Stomach (tissue), 9 donors: Measurements from ENCODE around the gene LCLAT1. TPM values are rescaled to one million over a fixed set of nuclear protein-coding genes. Genes with fewer than 3 reads are reported as not detected.
"Not testable (repeated sequence)": the region's sequence is repeated elsewhere in the genome, so short reads cannot be mapped to it uniquely, and the experiment has no call there.

Experiments
- DNase-seq, 2 donors: peaks; one replicate each; pipeline versions ENCODE4 v3.0.0 to v3.0.0-alpha.2; 2013 to 2019
- H3K27ac ChIP-seq, 5 donors: fragments of 200-600 bp in 4 of 5; sonication (generic) in 4 of 5; one replicate each; pipeline ENCODE4 v1.5.1; 2013 to 2019; ENCODE audit warnings: mild to moderate bottlenecking in 1 of 5, moderate library complexity in 1 of 5
- H3K27me3 ChIP-seq, 3 donors: fragments of 200-600 bp; sonication (generic); one replicate each; pipeline ENCODE4 v1.5.1; 2017 to 2019; ENCODE audit warnings: mixed run types in 1 of 3
- H3K36me3 ChIP-seq, 4 donors: fragments of 200-600 bp; sonication (generic); 1 replicate in 3 of 4; 2 replicates in 1 of 4; pipeline ENCODE4 v1.5.1; 2016 to 2019
- H3K4me1 ChIP-seq, 4 donors: fragments of 200-600 bp; sonication (generic); one replicate each; pipeline ENCODE4 v1.5.1; 2016 to 2019
- H3K4me3 ChIP-seq, 4 donors: fragments of 200-600 bp; sonication (generic) in 3 of 4; one replicate each; pipeline ENCODE4 v1.5.1; 2016 to 2019; ENCODE audit warnings: mild to moderate bottlenecking in 1 of 4
- H3K9me3 ChIP-seq, 4 donors: fragments of 200-600 bp; sonication (generic); one replicate each; pipeline ENCODE4 v1.5.1; 2016 to 2019
- EP300 ChIP-seq: sonication (generic); formaldehyde crosslinking; IDR thresholded peaks from one replicate; pipeline ENCODE4 v1.6.1; 2017; ENCODE audit warnings: antibody characterized with exemption
- POLR2A ChIP-seq, 4 donors: fragments of 450-650 bp; IDR thresholded peaks; one replicate each; pipeline ENCODE4 v1.6.1; 2016; ENCODE audit warnings: antibody characterized with exemption in 4 of 4, control low read depth in 2 of 4, mild to moderate bottlenecking in 1 of 4, moderate library complexity in 1 of 4
- POLR2AphosphoS5 ChIP-seq, 3 donors: sonication (generic); formaldehyde crosslinking; IDR thresholded peaks; one replicate each; pipeline ENCODE4 v1.6.1; 2016; ENCODE audit warnings: antibody characterized with exemption in 3 of 3
- WGBS, 5 donors: extraction: QIAGEN DNeasy Blood & Tissue Kit in 3 of 5; methylation state at CpG; one replicate each; pipeline versions ENCODE4 v1.1.5 to v1.1.7; 2013 to 2018; 5-methylcytosine and 5-hydroxymethylcytosine counted together
- intact Hi-C: fragments of 100-400 bp; cut with DNase I; formaldehyde crosslinking; loops from one replicate; pipeline ENCODE4 v1.15.1; 2023; ENCODE audit warnings: low total_unique reads
- polyA plus RNA-seq, 3 donors: library from polyadenylated mRNA; stranded (reverse); fragments of 200-250 nt; gene quantifications; one replicate each; pipeline ENCODE4 v1.2.3, GENCODE V29; 2013
- total RNA-seq, 5 donors: library from RNA; depleted of rRNA; stranded (reverse); fragments of >200 nt; gene quantifications; one replicate each; pipeline versions ENCODE4 v1.1.0 to v1.2.3, GENCODE V29; 2014 to 2016
- TF ChIP-seq, protein P1 (sequence below), 7 experiments: fragments of 450-650 bp in 4 of 7; fragments of 200-600 bp in 3 of 7; sonication (generic) in 3 of 7; IDR thresholded peaks; one replicate each; pipeline ENCODE4 v1.5.1; 2016 to 2019; ENCODE audit warnings: antibody characterized with exemption in 7 of 7, control low read depth in 2 of 7, mild to moderate bottlenecking in 1 of 7
- donor health status: healthy with polysubstance abuse.
- donor health status: Bipolar disorder and iron deficiency.
- donor health status: healthy.

Gene LCLAT1
- total and polyA plus RNA-seq, 8 donors: 0.76 to 51.3 (median 12.5) TPM

DNA sequence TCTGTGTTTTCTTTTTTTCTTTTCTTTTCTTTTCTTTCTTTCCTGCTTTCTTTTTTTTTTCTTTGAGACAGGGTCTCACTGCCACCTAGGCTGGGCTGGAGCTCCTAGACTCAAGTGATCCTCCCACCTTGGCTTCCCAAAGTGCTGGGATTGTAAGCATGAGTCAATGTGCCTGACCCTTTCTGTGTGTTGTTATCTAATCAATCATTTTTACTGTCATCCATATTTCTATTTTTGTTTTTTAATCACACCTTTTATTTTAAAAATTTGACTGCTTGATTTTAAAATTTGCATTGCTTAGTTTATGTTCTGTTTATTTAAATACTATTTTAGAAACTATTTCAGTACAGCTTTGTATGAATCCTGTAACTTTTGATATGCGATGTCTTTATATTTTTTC, 19.2 kb downstream of the LCLAT1 start:
- no peaks in the 10 kb centered on the region for H3K27me3 ChIP-seq
- no peaks in the 10 kb centered on the region for H3K9me3 ChIP-seq
- 94 to 100% (median 97%) methylated on average over 1 of the region's 1 CpG for WGBS, 5 donors
- H3K27ac ChIP-seq: no peak overlapping the region
- DNase-seq: no peak
- TF ChIP-seq, protein P1, sequence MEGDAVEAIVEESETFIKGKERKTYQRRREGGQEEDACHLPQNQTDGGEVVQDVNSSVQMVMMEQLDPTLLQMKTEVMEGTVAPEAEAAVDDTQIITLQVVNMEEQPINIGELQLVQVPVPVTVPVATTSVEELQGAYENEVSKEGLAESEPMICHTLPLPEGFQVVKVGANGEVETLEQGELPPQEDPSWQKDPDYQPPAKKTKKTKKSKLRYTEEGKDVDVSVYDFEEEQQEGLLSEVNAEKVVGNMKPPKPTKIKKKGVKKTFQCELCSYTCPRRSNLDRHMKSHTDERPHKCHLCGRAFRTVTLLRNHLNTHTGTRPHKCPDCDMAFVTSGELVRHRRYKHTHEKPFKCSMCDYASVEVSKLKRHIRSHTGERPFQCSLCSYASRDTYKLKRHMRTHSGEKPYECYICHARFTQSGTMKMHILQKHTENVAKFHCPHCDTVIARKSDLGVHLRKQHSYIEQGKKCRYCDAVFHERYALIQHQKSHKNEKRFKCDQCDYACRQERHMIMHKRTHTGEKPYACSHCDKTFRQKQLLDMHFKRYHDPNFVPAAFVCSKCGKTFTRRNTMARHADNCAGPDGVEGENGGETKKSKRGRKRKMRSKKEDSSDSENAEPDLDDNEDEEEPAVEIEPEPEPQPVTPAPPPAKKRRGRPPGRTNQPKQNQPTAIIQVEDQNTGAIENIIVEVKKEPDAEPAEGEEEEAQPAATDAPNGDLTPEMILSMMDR (IDR thresholded peaks at IDR 0.05): no peak
- no peak for TF ChIP-seq POLR2A (IDR thresholded peaks at IDR 0.05)
- TF ChIP-seq EP300: no peak
- TF ChIP-seq POLR2AphosphoS5 (IDR thresholded peaks at IDR 0.05): no peak
- peaks cover 0 to 10% (median 3%) of the 10 kb centered on the region in 4 donors for H3K4me1 ChIP-seq
- intact Hi-C loops: no loop called here
- no peak overlapping the region for H3K4me3 ChIP-seq
- no peaks in the 10 kb centered on the region for H3K36me3 ChIP-seq

DNA sequence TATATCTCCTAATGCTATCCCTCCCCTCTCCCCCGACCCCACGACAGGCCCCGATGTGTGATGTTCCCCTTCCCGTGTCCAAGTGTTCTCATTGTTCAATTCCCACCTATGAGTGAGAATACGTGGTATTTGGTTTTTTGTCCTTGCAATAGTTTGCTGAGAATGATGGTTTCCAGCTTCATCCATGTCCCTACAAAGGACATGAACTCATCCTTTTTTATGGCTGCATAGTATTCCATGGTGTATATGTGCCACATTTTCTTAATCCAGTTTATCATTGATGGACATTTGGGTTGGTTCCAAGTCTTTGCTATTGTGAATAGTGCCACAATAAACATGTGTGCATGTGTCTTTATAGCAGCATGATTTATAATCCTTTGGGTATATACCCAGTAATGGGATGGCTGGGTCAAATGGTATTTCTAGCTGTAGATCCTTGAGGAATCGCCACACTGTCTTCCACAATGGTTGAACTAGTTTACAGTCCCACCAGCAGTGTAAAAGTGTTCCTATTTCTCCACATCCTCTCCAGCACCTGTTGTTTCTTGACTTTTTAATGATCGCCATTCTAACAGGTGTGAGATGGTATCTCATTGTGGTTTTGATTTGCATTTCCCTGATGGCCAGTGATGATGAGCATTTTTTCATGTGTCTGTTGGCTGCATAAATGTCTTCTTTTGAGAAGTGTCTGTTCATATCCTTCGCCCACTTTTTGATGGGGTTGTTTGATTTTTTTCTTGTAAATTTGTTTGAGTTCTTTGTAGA, 20.2 kb downstream of the LCLAT1 start:
- H3K9me3 ChIP-seq, H3K27ac ChIP-seq, H3K4me3 ChIP-seq, DNase-seq, intact Hi-C loops, H3K27me3 ChIP-seq, H3K36me3 ChIP-seq, H3K4me1 ChIP-seq: not testable (repeated sequence)
- WGBS, 5 donors: 92 to 99% (median 94%) methylated on average over 7 to 8 of the region's 8 CpGs

DNA sequence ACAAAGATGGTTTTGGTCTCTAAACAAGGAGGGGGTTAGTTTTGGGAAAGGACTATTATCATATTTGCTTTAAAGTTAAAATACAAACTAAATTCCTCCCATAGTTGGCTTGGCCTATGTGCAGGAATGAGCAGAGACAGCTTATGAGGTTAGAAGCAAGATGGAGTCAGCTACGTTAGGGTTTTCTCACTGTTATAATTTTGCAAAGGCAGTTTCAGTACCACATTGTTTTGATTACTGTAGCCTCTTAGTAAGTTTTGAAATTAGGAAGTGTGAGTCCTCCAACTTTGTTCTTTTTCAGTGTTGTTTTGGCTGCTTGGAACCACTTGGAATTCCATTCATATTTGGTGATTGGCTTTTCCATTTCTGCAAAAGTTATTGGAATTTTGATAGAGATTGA, 23.4 kb downstream of the LCLAT1 start:
- DNase-seq: no peak
- Histone ChIP-seq H3K4me1 (peaks cover 0 to 10% (median 0%) of the 10 kb centered on the region in 4 donors), H3K27ac (no peak overlapping the region), H3K4me3 (no peak overlapping the region), H3K9me3 (no peaks in the 10 kb centered on the region), H3K36me3 (no peaks in the 10 kb centered on the region), H3K27me3 (no peaks in the 10 kb centered on the region)
- TF ChIP-seq POLR2A (IDR thresholded peaks at IDR 0.05) (no peak), POLR2AphosphoS5 (IDR thresholded peaks at IDR 0.05) (no peak), EP300 (no peak)
- TF ChIP-seq, protein P1 (IDR thresholded peaks at IDR 0.05): no peak
- 77 to 89% (median 82%) methylated on average over 1 of the region's 1 CpG for WGBS, 5 donors
- intact Hi-C loops: no loop called here

DNA sequence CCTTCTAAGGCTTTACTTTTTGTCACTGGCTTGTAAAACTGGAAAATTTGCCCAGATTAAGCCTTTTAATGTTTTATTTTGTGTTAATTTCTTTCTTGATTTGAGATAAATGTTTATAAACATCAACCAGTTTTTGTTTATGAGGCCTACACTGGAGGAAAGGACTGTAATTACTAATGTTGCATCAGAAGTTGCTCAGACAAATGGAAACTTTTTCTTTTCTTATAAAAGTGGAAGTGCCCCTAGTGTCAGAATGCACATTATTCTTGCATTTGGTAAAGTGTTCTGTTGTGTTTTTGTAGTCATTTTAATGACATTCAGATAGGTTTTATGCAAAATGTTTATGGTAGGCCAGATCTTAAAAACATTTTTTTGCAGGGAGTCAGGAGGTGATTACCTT, 25.3 kb downstream of the LCLAT1 start:
- intact Hi-C loops: no loop called here
- Histone ChIP-seq H3K4me1 (peaks cover 0 to 10% (median 0%) of the 10 kb centered on the region in 4 donors), H3K27me3 (no peaks in the 10 kb centered on the region), H3K9me3 (no peaks in the 10 kb centered on the region), H3K27ac (no peak overlapping the region), H3K4me3 (no peak overlapping the region), H3K36me3 (no peaks in the 10 kb centered on the region)
- TF ChIP-seq, protein P1 (IDR thresholded peaks at IDR 0.05): no peak
- TF ChIP-seq POLR2AphosphoS5 (IDR thresholded peaks at IDR 0.05): no peak
- TF ChIP-seq POLR2A (IDR thresholded peaks at IDR 0.05): no peak
- TF ChIP-seq EP300: no peak
- DNase-seq: no peak

DNA sequence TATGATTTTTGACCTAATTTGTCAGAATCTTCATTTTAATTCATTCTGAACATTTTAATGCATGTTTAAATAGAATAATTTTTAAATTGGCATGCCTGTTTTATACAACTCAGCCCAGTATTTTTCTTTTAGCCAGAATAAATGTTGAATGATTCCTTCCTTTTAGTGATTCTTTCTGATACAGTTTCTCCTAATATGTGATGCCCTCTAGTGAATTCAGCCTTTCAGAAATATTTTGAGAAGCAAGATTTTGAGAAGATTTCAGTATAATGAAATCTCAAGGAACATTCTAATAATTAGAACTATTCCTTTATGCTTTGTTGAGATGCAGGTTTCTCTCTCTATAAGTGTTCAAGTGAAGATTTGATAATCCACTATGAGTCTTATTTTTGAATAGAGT, 28.5 kb downstream of the LCLAT1 start:
- no peak for DNase-seq
- no peaks in the 10 kb centered on the region for H3K27me3 ChIP-seq
- intact Hi-C loops: no loop called here
- no peak overlapping the region for H3K27ac ChIP-seq
- H3K9me3 ChIP-seq: no peaks in the 10 kb centered on the region
- no peak overlapping the region for H3K4me3 ChIP-seq
- TF ChIP-seq, protein P1 (IDR thresholded peaks at IDR 0.05): no peak
- TF ChIP-seq POLR2AphosphoS5 (IDR thresholded peaks at IDR 0.05) (no peak), EP300 (no peak), POLR2A (IDR thresholded peaks at IDR 0.05) (no peak)
- peaks cover 0 to 10% (median 0%) of the 10 kb centered on the region in 4 donors for H3K4me1 ChIP-seq
- no peaks in the 10 kb centered on the region for H3K36me3 ChIP-seq
